GM18498 (cell line): Measurements from ENCODE around the gene KRT72.

Source experiments
- ATAC-seq: cut with Tn5 transposase; IDR thresholded peaks from one replicate; pipeline ENCODE4 v1.9.1; 2021; ENCODE audit warnings: mild to moderate bottlenecking, moderate library complexity; ENCODE audit not compliant: unreplicated experiment

Gene KRT72

DNA sequence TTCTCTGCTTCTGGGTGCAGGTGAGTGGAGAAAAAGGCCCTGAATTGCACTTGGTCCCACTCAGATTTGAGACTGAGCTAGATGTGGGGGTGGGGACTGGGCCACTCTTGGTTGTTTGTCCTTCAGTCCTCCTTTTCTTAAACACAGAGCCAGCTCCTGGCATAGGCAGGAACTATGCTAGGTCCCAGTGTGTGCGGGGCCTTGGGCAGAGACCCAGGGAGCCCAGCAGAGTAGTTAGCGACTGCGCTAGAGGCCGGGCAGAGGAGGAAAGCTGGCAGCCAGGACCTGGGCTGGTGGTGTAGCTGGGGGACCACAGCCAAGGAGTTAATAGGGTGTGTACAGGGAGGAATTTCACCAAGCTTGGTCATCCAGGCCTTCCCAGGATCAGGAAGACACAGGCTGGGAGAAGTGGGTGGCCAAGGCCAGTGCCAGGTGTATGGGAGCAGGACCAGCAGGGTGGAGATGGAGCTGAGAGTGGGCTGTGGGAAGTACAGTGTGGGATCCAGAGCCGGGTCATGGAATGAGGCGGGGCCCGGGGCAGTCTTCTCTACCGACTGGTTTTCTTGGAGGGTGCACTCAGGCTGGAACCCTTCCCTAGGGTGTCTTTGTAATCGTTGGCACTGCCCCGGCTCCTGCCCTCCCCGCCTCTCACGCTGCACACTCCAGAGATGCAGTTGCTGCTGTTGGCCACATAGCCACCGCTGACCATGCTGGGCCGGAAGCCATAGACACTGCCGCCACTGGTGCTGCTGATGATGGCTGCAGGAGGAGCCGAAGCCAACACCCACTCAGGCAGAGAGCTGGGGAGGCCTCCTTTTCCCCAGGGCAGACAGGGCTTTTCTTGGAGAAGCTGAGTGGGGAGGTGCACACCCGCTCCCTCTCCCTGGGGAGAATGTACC lies 57.0 kb downstream of the KRT72 start:
- ATAC-seq: no peak

- ATAC-seq: no peak
Observed at GRCh38 chr12:52542785-52543318, 58.4 kb downstream of the KRT72 start.

DNA sequence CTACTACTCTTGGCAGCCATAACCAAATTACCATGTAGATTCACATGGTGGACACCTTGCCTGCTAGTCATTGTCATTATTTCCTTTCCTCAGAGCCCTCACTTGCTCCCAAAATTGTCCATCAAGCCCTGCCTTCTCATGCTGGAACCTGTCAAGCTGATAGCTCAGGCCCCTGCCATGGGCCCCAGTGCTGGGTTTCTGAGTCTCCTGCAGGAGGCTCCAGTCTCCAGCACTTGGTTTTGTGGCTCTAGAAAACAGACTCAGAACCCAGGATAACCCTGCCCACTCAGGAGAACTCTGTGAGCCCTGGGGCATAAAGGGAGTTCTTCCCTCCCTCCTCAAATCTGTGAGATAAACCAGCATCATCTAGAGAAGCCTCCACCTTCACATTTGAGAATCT lies 59.1 kb downstream of the KRT72 start:
- no peak for ATAC-seq

DNA sequence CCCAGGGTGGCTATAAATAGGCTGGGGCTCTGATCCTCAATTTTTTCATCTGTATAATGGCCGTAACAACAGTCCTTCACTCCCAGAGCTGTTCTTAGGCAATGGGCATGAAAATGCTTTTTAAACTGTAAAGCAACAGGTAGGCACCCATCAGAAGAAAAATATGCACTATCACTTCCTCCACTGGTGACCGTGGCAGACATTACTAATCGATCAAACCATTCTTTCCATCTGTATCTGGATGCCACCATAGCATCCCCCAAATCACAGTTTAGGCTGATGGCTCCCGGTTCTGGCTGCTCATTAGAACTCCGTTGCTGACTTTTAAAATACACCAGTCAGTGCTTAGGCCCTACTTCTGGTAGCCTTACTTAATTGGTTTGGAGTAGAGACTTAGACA lies 59.6 kb downstream of the KRT72 start:
- ATAC-seq: no peak

DNA sequence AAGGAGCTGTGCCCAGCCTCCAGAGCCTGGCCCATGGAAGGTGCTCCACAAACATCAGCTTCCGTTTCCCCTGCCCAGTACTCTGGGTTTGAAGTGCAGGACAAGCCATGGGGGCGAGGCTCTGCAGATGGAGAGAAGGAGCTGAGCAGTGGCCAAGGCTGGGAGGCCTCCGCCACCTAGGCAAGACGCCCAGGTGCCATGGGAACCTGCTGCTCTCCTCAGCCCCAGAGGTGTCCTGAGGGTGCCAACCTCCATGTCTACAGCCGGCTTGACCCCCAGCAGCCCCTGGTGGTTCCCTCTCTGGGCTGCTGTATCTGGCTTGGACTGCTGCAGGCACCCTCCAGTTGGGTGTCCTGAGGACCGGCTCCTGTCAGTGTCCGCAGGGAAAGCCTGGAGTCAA lies 60.7 kb downstream of the KRT72 start:
- no peak for ATAC-seq

GRCh38 chr12:52539821-52540173 lies 61.5 kb downstream of the KRT72 start:
- no peak for ATAC-seq

DNA sequence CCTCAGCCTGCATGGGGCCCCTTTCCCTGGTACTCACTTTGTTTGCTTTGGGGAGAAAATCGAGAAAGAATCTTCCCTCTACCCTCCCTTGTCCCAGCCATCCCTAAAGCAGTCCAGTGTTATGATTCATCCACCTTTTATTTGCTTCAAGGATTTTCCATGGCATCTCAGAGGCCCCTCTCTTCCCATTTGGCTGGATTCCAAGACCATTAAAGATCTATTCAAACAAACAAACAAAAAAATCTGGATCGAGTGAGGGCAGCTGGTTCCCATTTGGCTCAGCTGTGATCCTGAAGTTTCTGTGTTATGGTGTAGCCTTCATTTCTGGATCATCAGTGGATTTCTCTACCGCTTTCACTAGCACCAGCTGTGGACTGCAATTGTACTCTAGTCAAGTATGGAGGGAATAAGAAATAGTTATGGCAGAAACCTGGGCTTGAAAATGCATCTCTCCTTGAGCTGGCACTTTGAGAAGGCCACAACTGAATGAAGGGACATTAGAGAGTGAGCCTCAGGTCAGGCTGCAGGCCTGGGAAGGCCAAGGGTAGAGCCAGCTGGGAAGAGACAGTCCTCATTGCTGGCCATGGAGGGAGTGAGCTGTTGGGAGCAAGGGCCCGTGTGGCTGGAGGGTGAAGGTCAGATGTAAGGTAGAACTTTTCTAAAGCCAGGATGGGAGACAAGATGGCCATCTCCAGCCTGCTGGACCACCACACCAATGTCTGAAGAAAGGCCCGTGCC lies 62.0 kb downstream of the KRT72 start:
- no peak for ATAC-seq

- no peak for ATAC-seq
Observed at GRCh38 chr12:52537101-52537500, 64.2 kb downstream of the KRT72 start.
